Transverse colon (tissue), 4 donors: Measurements from ENCODE around the gene FOXP1.

Experiments
- CTCF ChIP-seq, 5 experiments: fragments of 200-600 bp in 3 of 5; fragments of 450-650 bp in 2 of 5; sonication (generic) in 3 of 5; IDR thresholded peaks; 1 replicate in 2 of 5; 2 replicates in 3 of 5; pipeline ENCODE4 v1.5.1; 2016 to 2017; ENCODE audit warnings: antibody characterized with exemption in 5 of 5, inconsistent platforms in 3 of 5, mild to moderate bottlenecking in 2 of 5, moderate library complexity in 1 of 5
- EP300 ChIP-seq: sonication (generic); formaldehyde crosslinking; IDR thresholded peaks from one replicate; pipeline ENCODE4 v1.6.1; 2017; ENCODE audit warnings: antibody characterized with exemption, low read depth
- POLR2A ChIP-seq: fragments of 450-650 bp; IDR thresholded peaks from one replicate; pipeline ENCODE4 v1.6.1; 2016; ENCODE audit warnings: antibody characterized with exemption, mild to moderate bottlenecking, moderate library complexity
- POLR2AphosphoS5 ChIP-seq, 3 donors: sonication (generic); formaldehyde crosslinking; IDR thresholded peaks; one replicate each; pipeline ENCODE4 v1.6.1; 2016; ENCODE audit warnings: antibody characterized with exemption in 3 of 3

- TF ChIP-seq POLR2A (no peak), EP300 (no peak), CTCF (IDR thresholded peaks at IDR 0.05) (no peak), POLR2AphosphoS5 (IDR thresholded peaks at IDR 0.05) (no peak)
Observed at GRCh38 chr3:71010726-71011455, 572.6 kb downstream of the FOXP1 start.
